ENCODE data around the gene UPK1A. TPM values are rescaled to one million over a fixed set of nuclear protein-coding genes. Genes with fewer than 3 reads are reported as not detected.
"Not testable (repeated sequence)": the region's sequence is repeated elsewhere in the genome, so short reads cannot be mapped to it uniquely, and the experiment has no call there.

UPK1A gene
- total RNA-seq, 1 donor from 2014 or later: not detected

DNA sequence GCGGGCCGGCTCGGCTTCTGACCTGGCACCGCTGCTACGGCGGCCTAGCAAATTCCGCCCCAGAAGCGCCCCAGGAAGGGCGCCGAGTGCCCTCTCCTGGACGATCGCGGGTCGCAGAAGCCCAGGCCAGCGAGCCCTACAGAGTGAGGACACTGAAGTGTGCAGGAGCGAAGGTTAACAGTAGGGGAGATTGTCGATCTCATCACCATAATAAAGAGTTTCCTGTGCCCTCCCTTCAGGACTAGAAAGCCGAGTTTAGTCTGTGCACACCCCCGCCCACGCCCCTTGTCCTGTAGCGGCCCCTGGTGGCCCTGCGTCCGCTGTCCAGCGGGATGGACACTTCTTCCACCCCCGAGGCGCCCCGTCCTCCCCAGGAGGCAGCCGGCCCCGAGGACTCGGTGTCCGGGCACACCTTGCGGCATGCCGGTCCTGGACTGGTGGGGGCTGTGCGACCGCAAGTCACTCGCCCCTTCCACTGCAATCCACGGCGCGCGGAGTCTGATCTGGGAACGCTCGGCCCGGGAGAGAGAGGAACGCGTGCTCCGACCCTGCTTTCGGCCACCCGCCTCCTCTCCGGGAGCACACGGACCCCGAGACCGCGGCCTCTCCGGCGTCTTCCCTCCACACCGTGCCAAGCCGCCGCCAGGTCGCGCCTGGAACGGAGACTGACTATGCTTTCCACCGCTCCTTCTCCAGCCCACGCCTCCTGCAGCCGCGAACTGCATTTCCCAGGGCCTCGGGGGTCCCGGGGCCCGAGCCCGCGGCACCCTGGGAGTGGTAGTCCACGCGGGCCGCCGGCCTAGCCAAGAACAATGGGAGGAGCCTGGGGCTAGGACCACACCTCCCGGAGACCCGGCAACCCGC, 50.7 kb downstream of the UPK1A start:
- peak; percentile 55 for DNase-seq (ENCODE audit: extremely low read depth, low read depth, low spot score)

DNA sequence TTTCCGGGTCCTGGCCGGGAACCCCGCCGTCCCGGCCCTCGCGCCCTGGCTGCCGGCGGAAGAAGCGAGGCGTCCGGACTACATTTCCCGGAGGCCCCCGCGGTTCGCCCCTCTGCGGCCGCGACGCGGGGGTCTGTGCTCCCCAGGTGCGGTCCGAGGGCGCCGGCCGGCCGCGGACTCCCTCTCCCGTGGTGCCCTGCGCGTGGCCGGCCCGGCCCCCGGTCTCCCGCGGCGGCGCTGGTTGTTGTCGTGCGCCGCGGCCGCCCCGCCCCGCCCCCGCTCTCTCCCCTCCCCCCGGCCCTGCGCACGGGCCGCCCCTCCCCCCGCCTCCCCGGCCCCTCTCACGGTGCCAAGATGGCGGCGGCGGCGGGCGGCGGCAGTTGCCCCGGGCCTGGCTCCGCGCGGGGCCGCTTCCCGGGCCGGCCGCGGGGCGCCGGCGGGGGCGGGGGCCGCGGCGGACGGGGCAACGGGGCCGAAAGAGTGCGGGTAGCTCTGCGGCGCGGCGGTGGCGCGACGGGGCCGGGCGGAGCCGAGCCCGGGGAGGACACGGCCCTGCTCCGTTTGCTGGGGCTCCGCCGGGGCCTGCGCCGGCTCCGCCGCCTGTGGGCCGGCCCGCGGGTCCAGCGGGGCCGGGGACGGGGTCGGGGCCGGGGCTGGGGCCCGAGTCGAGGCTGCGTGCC, 51.5 kb downstream of the UPK1A start, which contains the start of gene KMT2B:
Gene KMT2B (plus strand): TSS at position 339 of the 680 bp plus-strand sequence. CDS start 16 bp downstream, at position 355.
- DNase-seq (ENCODE audit: extremely low read depth, low read depth, low spot score): no peak

GRCh38 chr19:35718345-35719041, 52.2 kb downstream of the UPK1A start:
- DNase-seq (ENCODE audit: extremely low read depth, low read depth, low spot score): no peak

DNA sequence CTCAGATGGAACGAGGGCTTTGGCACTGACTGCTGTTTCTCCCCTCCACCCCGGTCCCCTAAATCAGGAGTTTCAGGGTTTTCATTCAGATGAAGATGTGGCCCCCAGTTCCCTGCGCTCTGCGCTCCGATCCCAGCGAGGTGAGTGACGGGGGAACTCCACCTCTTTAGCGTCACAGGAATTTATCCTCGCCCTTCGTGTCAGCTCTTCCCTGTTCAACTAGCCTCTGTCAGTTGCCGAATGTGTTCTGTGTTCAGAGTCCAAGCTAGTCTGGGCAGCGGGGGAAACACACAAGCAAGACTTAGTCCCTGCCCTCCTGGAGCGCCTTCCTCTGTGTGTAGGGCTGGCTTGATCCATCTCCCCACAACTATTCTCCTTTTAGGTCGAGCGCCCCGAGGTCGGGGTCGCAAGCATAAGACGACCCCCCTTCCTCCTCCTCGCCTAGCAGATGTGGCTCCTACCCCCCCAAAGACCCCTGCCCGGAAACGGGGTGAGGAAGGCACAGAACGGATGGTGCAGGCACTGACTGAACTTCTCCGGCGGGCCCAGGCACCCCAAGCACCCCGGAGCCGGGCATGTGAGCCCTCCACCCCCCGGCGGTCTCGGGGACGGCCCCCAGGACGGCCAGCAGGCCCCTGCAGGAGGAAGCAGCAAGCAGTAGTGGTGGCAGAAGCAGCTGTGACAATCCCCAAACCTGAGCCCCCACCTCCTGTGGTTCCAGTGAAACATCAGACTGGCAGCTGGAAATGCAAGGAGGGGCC, 53.3 kb downstream of the UPK1A start:
- no peak for DNase-seq (ENCODE audit: extremely low read depth, low read depth, low spot score)

- DNase-seq (ENCODE audit: extremely low read depth, low read depth, low spot score): no peak
These were observed 53.8 kb downstream of the UPK1A start for GRCh38 chr19:35720163-35720524.

- DNase-seq (ENCODE audit: extremely low read depth, low read depth, low spot score): no peak
These were observed 54.3 kb downstream of the UPK1A start for GRCh38 chr19:35720648-35721047.

DNA sequence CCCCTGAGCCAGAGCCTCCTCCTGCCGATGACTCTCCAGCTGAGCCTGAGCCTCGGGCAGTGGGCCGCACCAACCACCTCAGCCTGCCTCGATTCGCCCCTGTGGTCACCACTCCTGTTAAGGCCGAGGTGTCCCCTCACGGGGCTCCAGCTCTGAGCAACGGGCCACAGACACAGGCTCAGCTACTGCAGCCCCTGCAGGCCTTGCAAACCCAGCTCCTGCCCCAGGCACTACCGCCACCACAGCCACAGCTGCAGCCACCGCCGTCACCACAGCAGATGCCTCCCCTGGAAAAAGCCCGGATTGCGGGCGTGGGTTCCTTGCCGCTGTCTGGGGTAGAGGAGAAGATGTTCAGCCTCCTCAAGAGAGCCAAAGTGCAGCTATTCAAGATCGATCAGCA, 55.1 kb downstream of the UPK1A start:
- DNase-seq (ENCODE audit: extremely low read depth, low read depth, low spot score): no peak

- DNase-seq (ENCODE audit: extremely low read depth, low read depth, low spot score): no peak
These were observed 56.1 kb downstream of the UPK1A start for GRCh38 chr19:35722461-35722860.

GRCh38 chr19:35722897-35723296, 56.6 kb downstream of the UPK1A start:
- no peak for DNase-seq (ENCODE audit: extremely low read depth, low read depth, low spot score)

DNA sequence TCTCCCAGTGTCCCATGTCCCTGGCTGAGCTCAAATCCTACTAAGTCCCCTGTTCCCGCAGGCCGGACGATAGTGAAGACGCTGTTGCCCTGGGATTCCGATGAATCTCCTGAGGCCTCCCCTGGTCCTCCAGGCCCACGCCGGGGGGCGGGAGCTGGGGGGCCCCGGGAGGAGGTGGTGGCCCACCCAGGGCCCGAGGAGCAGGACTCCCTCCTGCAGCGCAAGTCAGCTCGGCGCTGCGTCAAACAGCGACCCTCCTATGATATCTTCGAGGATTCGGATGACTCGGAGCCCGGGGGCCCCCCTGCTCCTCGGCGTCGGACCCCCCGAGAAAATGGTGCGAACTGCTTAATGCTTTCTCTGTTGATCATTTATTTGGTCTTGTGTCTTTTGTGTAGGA, 57.4 kb downstream of the UPK1A start:
- no peak for DNase-seq (ENCODE audit: extremely low read depth, low read depth, low spot score)

GRCh38 chr19:35724132-35724531, 57.8 kb downstream of the UPK1A start:
- not testable (repeated sequence) for DNase-seq (ENCODE audit: extremely low read depth, low read depth, low spot score)

- DNase-seq (ENCODE audit: extremely low read depth, low read depth, low spot score): no peak
These were observed 58.2 kb downstream of the UPK1A start for GRCh38 chr19:35724560-35724959.

- DNase-seq (ENCODE audit: extremely low read depth, low read depth, low spot score): no peak
These were observed 59.0 kb downstream of the UPK1A start for GRCh38 chr19:35725216-35725861.

- no peak for DNase-seq (ENCODE audit: extremely low read depth, low read depth, low spot score)
These were observed 61.0 kb downstream of the UPK1A start for GRCh38 chr19:35727053-35727955.

Other genes starting within 250 kb of the UPK1A start
- not detected in 2 replicates for gene FFAR2, start 218.3 kb upstream of the UPK1A start, total RNA-seq
- gene KRTDAP, start 176.1 kb upstream of the UPK1A start, total RNA-seq: not detected in 2 replicates
- gene DMKN, start 152.9 kb upstream of the UPK1A start, total RNA-seq: 17.4 TPM in 1 of 2 replicates, not detected in the other
- gene SBSN, start 138.2 kb upstream of the UPK1A start, total RNA-seq: not detected in 2 replicates
- gene GAPDHS, start 133.1 kb upstream of the UPK1A start, total RNA-seq: not detected in 2 replicates
- 77.8 and 79.9 TPM in 2 replicates for gene TMEM147, start 120.9 kb upstream of the UPK1A start, total RNA-seq
- gene ATP4A, start 102.9 kb upstream of the UPK1A start, total RNA-seq: not detected in 2 replicates
- not detected in 2 replicates for gene PMIS2, start 80.3 kb upstream of the UPK1A start, total RNA-seq
- gene HAUS5, start 53.8 kb upstream of the UPK1A start, total RNA-seq: 5.8 and 9.1 TPM in 2 replicates
- 98.4 and 110 TPM in 2 replicates for gene RBM42, start 37.5 kb upstream of the UPK1A start, total RNA-seq
- 0.70 and 2.3 TPM in 2 replicates for gene ETV2, start 24.8 kb upstream of the UPK1A start, total RNA-seq
- gene COX6B1, start 18.2 kb upstream of the UPK1A start, total RNA-seq: 418 and 559 TPM in 2 replicates
- not detected in 2 replicates for gene ZBTB32, start 38.0 kb downstream of the UPK1A start, total RNA-seq
- 13.0 and 34.4 TPM in 2 replicates for gene KMT2B, start 51.5 kb downstream of the UPK1A start, total RNA-seq
- gene IGFLR1, start 75.9 kb downstream of the UPK1A start, total RNA-seq: 3.2 and 4.3 TPM in 2 replicates
- 5.6 and 8.7 TPM in 2 replicates for gene U2AF1L4, start 78.9 kb downstream of the UPK1A start, total RNA-seq
- 50.2 and 75.0 TPM in 2 replicates for gene PSENEN, start 79.1 kb downstream of the UPK1A start, total RNA-seq
- gene LIN37, start 82.1 kb downstream of the UPK1A start, total RNA-seq: 9.7 and 18.7 TPM in 2 replicates
- 1.8 and 3.2 TPM in 2 replicates for gene HSPB6, start 90.5 kb downstream of the UPK1A start, total RNA-seq
- 4.0 and 14.8 TPM in 2 replicates for gene PROSER3, start 91.7 kb downstream of the UPK1A start, total RNA-seq
- gene ARHGAP33, start 109.0 kb downstream of the UPK1A start, total RNA-seq: 0.53 and 5.0 TPM in 2 replicates
- not detected in 2 replicates for gene PRODH2, start 146.3 kb downstream of the UPK1A start, total RNA-seq
- gene NPHS1, start 186.0 kb downstream of the UPK1A start, total RNA-seq: not detected in 2 replicates
- not detected in 2 replicates for gene KIRREL2, start 190.4 kb downstream of the UPK1A start, total RNA-seq
- gene APLP1, start 202.1 kb downstream of the UPK1A start, total RNA-seq: 7.3 and 14.9 TPM in 2 replicates
- 2.7 and 3.6 TPM in 2 replicates for gene NFKBID, start 234.0 kb downstream of the UPK1A start, total RNA-seq
- gene HCST, start 236.0 kb downstream of the UPK1A start, total RNA-seq: not detected in 2 replicates
- gene TYROBP, start 241.8 kb downstream of the UPK1A start, total RNA-seq: not detected in 2 replicates